ENCODE measurements around the gene JADE1. TPM values are rescaled to one million over a fixed set of nuclear protein-coding genes. Genes with fewer than 3 reads are reported as not detected.

JADE1 gene
- total and polyA plus RNA-seq, 2 donors (not counting 1 experiment from before 2014, with no cell fraction given), result 36.2 to 49.9 TPM

GRCh38 chr4:128769011-128769410 is 40.5 kb upstream of the JADE1 start:
- no peak overlapping the region for H2AFZ ChIP-seq (ENCODE audit: low read length)
- no peak overlapping the region for H3K27ac ChIP-seq (ENCODE audit: insufficient read depth, low read length)
- H3K36me3 ChIP-seq (ENCODE audit: control insufficient read depth, insufficient read depth, low read length), result no peaks in the 10 kb centered on the region
- H3K27me3 ChIP-seq (ENCODE audit: control insufficient read depth, insufficient read depth, low read length), result no peaks in the 10 kb centered on the region
- H3K9ac ChIP-seq (ENCODE audit: insufficient read depth, low read length), result no peak overlapping the region
- H3K9me3 ChIP-seq (ENCODE audit: control insufficient read depth, insufficient read depth, low read depth, low read length), result no peaks in the 10 kb centered on the region
- H3K4me3 ChIP-seq (replicated peaks in 1 of 4; ENCODE audit: control extremely low read depth in 1 of 4, insufficient read depth in 1 of 4, low read depth in 3 of 4, low read length in 4 of 4), result no peak overlapping the region
- peak in 1 of 2 donors; percentile 72 for DNase-seq (ENCODE audit: low read depth in 2 of 2)
- H3K79me2 ChIP-seq (ENCODE audit: control insufficient read depth, insufficient read depth, low read length), result no peaks in the 10 kb centered on the region
- H3K4me2 ChIP-seq (ENCODE audit: extremely low read depth, insufficient read depth, low read length), result no peak overlapping the region
- H4K20me1 ChIP-seq (ENCODE audit: control insufficient read depth, extremely low read depth, insufficient read depth, low read length), result no peaks in the 10 kb centered on the region
- TF ChIP-seq CTCF (conservative IDR thresholded peaks at IDR 0.05 in 1 of 2, IDR thresholded peaks at IDR 0.05 in 1 of 2; ENCODE audit: low read depth in 1 of 2, low read length in 2 of 2) (no peak), EZH2 (IDR thresholded peaks at IDR 0.05; ENCODE audit: low read length, missing control alignments) (no peak)
- H3K4me1 ChIP-seq (ENCODE audit: control insufficient read depth, extremely low read depth, insufficient read depth, low read length), result no peaks in the 10 kb centered on the region

GRCh38 chr4:128770807-128771206 is 38.7 kb upstream of the JADE1 start:
- no peak overlapping the region for H3K4me2 ChIP-seq (ENCODE audit: extremely low read depth, insufficient read depth, low read length)
- no peak overlapping the region for H3K4me3 ChIP-seq (replicated peaks in 1 of 4; ENCODE audit: control extremely low read depth in 1 of 4, insufficient read depth in 1 of 4, low read depth in 3 of 4, low read length in 4 of 4)
- H4K20me1 ChIP-seq (ENCODE audit: control insufficient read depth, extremely low read depth, insufficient read depth, low read length), result no peaks in the 10 kb centered on the region
- no peaks in the 10 kb centered on the region for H3K9me3 ChIP-seq (ENCODE audit: control insufficient read depth, insufficient read depth, low read depth, low read length)
- H3K79me2 ChIP-seq (ENCODE audit: control insufficient read depth, insufficient read depth, low read length), result no peaks in the 10 kb centered on the region
- H3K27me3 ChIP-seq (ENCODE audit: control insufficient read depth, insufficient read depth, low read length), result no peaks in the 10 kb centered on the region
- H2AFZ ChIP-seq (ENCODE audit: low read length), result no peak overlapping the region
- H3K4me1 ChIP-seq (ENCODE audit: control insufficient read depth, extremely low read depth, insufficient read depth, low read length), result no peaks in the 10 kb centered on the region
- peak in 1 of 2 donors; percentile 38 for DNase-seq (ENCODE audit: low read depth in 2 of 2)
- TF ChIP-seq CTCF (conservative IDR thresholded peaks at IDR 0.05 in 1 of 2, IDR thresholded peaks at IDR 0.05 in 1 of 2; ENCODE audit: low read depth in 1 of 2, low read length in 2 of 2), result no peak
- TF ChIP-seq EZH2 (IDR thresholded peaks at IDR 0.05; ENCODE audit: low read length, missing control alignments), result no peak
- no peak overlapping the region for H3K27ac ChIP-seq (ENCODE audit: insufficient read depth, low read length)
- H3K9ac ChIP-seq (ENCODE audit: insufficient read depth, low read length), result no peak overlapping the region
- H3K36me3 ChIP-seq (ENCODE audit: control insufficient read depth, insufficient read depth, low read length), result no peaks in the 10 kb centered on the region

GRCh38 chr4:128775477-128775876 is 34.0 kb upstream of the JADE1 start:
- no peak overlapping the region for H3K4me2 ChIP-seq (ENCODE audit: extremely low read depth, insufficient read depth, low read length)
- DNase-seq (ENCODE audit: low read depth in 2 of 2), result no peak
- no peaks in the 10 kb centered on the region for H3K9me3 ChIP-seq (ENCODE audit: control insufficient read depth, insufficient read depth, low read depth, low read length)
- no peak overlapping the region for H3K27ac ChIP-seq (ENCODE audit: insufficient read depth, low read length)
- H3K27me3 ChIP-seq (ENCODE audit: control insufficient read depth, insufficient read depth, low read length), result no peaks in the 10 kb centered on the region
- no peak for TF ChIP-seq CTCF (conservative IDR thresholded peaks at IDR 0.05 in 1 of 2, IDR thresholded peaks at IDR 0.05 in 1 of 2; ENCODE audit: low read depth in 1 of 2, low read length in 2 of 2)
- TF ChIP-seq EZH2 (IDR thresholded peaks at IDR 0.05; ENCODE audit: low read length, missing control alignments), result no peak
- peaks cover 8% of the 10 kb centered on the region for H3K4me1 ChIP-seq (ENCODE audit: control insufficient read depth, extremely low read depth, insufficient read depth, low read length)
- no peak overlapping the region for H2AFZ ChIP-seq (ENCODE audit: low read length)
- H3K9ac ChIP-seq (ENCODE audit: insufficient read depth, low read length), result no peak overlapping the region
- H3K36me3 ChIP-seq (ENCODE audit: control insufficient read depth, insufficient read depth, low read length), result no peaks in the 10 kb centered on the region
- H3K4me3 ChIP-seq (replicated peaks in 1 of 4; ENCODE audit: control extremely low read depth in 1 of 4, insufficient read depth in 1 of 4, low read depth in 3 of 4, low read length in 4 of 4), result no peak overlapping the region
- H4K20me1 ChIP-seq (ENCODE audit: control insufficient read depth, extremely low read depth, insufficient read depth, low read length), result no peaks in the 10 kb centered on the region
- no peaks in the 10 kb centered on the region for H3K79me2 ChIP-seq (ENCODE audit: control insufficient read depth, insufficient read depth, low read length)
